A549 (cell line): ENCODE data around the gene DLG2. TPM values are rescaled to one million over a fixed set of nuclear protein-coding genes. Genes with fewer than 3 reads are reported as not detected.

ENCODE experiments used
- ATAC-seq, 2 experiments: fragments of 200-7000 bp in 1 of 2; fragments of >200 bp in 1 of 2; cut with Nextera tagmentation in 1 of 2; cut with Tn5 transposase in 1 of 2; 3 replicates each; pipeline versions ENCODE4 v1.8.0 to v1.9.1; 2018 to 2020; ENCODE audit warnings: mild to moderate bottlenecking in 1 of 2, moderate library complexity in 1 of 2
- CTCF ChIA-PET: fragments of 300-600 bp; sonication (Branson Sonifier 250); formaldehyde crosslinking; extraction: SDS; loops from one replicate; lab custom pipeline; 2021; ENCODE audit warnings: antibody characterized with exemption, inconsistent platforms; lab: Yijun Ruan, JAX
- POLR2A ChIA-PET: fragments of 350-600 bp; formaldehyde crosslinking; extraction: SDS; loops from one replicate; lab custom pipeline; 2021; ENCODE audit warnings: antibody characterized with exemption, inconsistent platforms; lab: Yijun Ruan, JAX
- DNase-seq, 2 experiments: peaks; one replicate each; pipeline versions ENCODE4 v3.0.0 to v3.0.0-alpha.2; 2011 to 2016; ENCODE audit warnings: low read depth in 1 of 2, low spot score in 1 of 2
- FAIRE-seq: peaks from 2 replicates; lab custom pipeline; 2011; peaks lifted over from hg19 to GRCh38; lab: Jason Lieb, UNC
- H3K27ac ChIP-seq, 2 experiments: fragments of >200 bp; sonication (Bioruptor Twin); formaldehyde crosslinking; 3 replicates each; pipeline ENCODE4 v1.5.1; 2016 to 2017
- H3K4me1 ChIP-seq: fragments of >200 bp; sonication (Bioruptor Twin); formaldehyde crosslinking; 3 replicates; pipeline ENCODE4 v1.6.1; 2016
- H3K4me2 ChIP-seq: fragments of >200 bp; sonication (Bioruptor Twin); formaldehyde crosslinking; 3 replicates; pipeline ENCODE4 v1.6.1; 2016
- H3K4me3 ChIP-seq: fragments of >200 bp; sonication (Bioruptor Twin); formaldehyde crosslinking; 3 replicates; pipeline ENCODE4 v1.5.1; 2016
- H3K9me3 ChIP-seq: fragments of >200 bp; sonication (Bioruptor Twin); formaldehyde crosslinking; 3 replicates; pipeline ENCODE4 v1.6.1; 2016
- ATOH8 ChIP-seq: fragments of 250-450 bp; sonication (Bioruptor Pico); IDR thresholded peaks from 2 replicates; pipeline ENCODE4 v1.5.0; 2020; ENCODE audit warnings: low read depth, mild to moderate bottlenecking, moderate library complexity
- BCL3 ChIP-seq: fragments of >200 bp; sonication (Bioruptor Twin); formaldehyde crosslinking; IDR thresholded peaks from 3 replicates; pipeline ENCODE4 v1.6.1; 2016
- CHD2 ChIP-seq: fragments of 150-350 bp; IDR thresholded peaks from 2 replicates; pipeline ENCODE4 v1.6.1; 2014; ENCODE audit warnings: low read length; ENCODE audit not compliant: partially characterized antibody
- EHF ChIP-seq: fragments of 250-450 bp; sonication (Bioruptor Pico); IDR thresholded peaks from 2 replicates; pipeline ENCODE4 v1.5.0; 2020; ENCODE audit warnings: mild to moderate bottlenecking
- FOSB ChIP-seq: fragments of 250-450 bp; sonication (Bioruptor Pico); IDR thresholded peaks from 2 replicates; pipeline ENCODE4 v1.5.0; 2020; ENCODE audit warnings: mild to moderate bottlenecking, moderate library complexity
- GATA3 ChIP-seq: IDR thresholded peaks from 2 replicates; pipeline ENCODE4 v1.6.1; 2012; ENCODE audit warnings: borderline replicate concordance
- HDAC2 ChIP-seq: fragments of 200-600 bp; sonication (generic); IDR thresholded peaks from 2 replicates; pipeline ENCODE4 v1.6.1; 2016
- MAZ ChIP-seq: fragments of 150-350 bp; IDR thresholded peaks from 2 replicates; pipeline ENCODE4 v1.6.1; 2014; ENCODE audit warnings: antibody characterized with exemption, low read depth, low read length, borderline replicate concordance
- MYC ChIP-seq: IDR thresholded peaks from 2 replicates; pipeline ENCODE4 v1.6.1; 2012; ENCODE audit warnings: mild to moderate bottlenecking, inconsistent platforms, low read length, improper control_type of control experiment, borderline replicate concordance
- NPAS2 ChIP-seq: fragments of 250-450 bp; sonication (Bioruptor Pico); IDR thresholded peaks from 2 replicates; pipeline ENCODE4 v1.8.0; 2022; ENCODE audit warnings: mild to moderate bottlenecking, moderate library complexity, borderline replicate concordance
- PBX3 ChIP-seq: IDR thresholded peaks from 2 replicates; pipeline ENCODE4 v1.6.1; 2012
- RAD21 ChIP-seq, 2 experiments: fragments of >200 bp in 1 of 2; sonication (Bioruptor Twin) in 1 of 2; formaldehyde crosslinking in 1 of 2; IDR thresholded peaks in 1 of 2; conservative IDR thresholded peaks in 1 of 2; 2 replicates in 1 of 2; 3 replicates in 1 of 2; pipeline ENCODE4 v1.6.1; 2012 to 2018; ENCODE audit warnings: inconsistent platforms in 1 of 2
- RCOR1 ChIP-seq: fragments of 150-350 bp; IDR thresholded peaks from 2 replicates; pipeline ENCODE4 v1.6.1; 2014; ENCODE audit warnings: antibody characterized with exemption, low read length, low read depth
- SMC3 ChIP-seq: fragments of >200 bp; sonication (Bioruptor Twin); formaldehyde crosslinking; IDR thresholded peaks from 3 replicates; pipeline ENCODE4 v1.6.1; 2018; ENCODE audit warnings: inconsistent platforms
- TP53 ChIP-seq: fragments of 250-450 bp; sonication (Bioruptor Pico); IDR thresholded peaks from 2 replicates; pipeline ENCODE4 v1.5.0; 2021; ENCODE audit warnings: mild to moderate bottlenecking, moderate library complexity
- USF2 ChIP-seq: fragments of 450-650 bp; IDR thresholded peaks from 2 replicates; pipeline ENCODE4 v1.6.1; 2014; ENCODE audit warnings: antibody characterized with exemption
- ZFP36 ChIP-seq: fragments of 450-650 bp; IDR thresholded peaks from 2 replicates; pipeline ENCODE4 v1.6.1; 2014; ENCODE audit warnings: borderline replicate concordance; ENCODE audit not compliant: partially characterized antibody
- ZNF302 ChIP-seq: fragments of 250-450 bp; sonication (Bioruptor Pico); IDR thresholded peaks from 2 replicates; pipeline ENCODE4 v1.9.0; 2021; ENCODE audit warnings: inconsistent platforms, mild to moderate bottlenecking, moderate library complexity
- WGBS: methylation state at CpG from one replicate; pipeline ENCODE4 v1.1.6; 2017; ENCODE audit errors: missing lambda C conversion rate; 5-methylcytosine and 5-hydroxymethylcytosine counted together
- polyA plus RNA-seq, 4 experiments: library from polyadenylated mRNA; depleted of rRNA in 3 of 4; stranded (reverse); fragments of >200 nt; fragmentation: RNase III in 1 of 4; extraction: RNeasy Plus Mini Kit Qiagen cat#74134 plus additional on column Dnase treatment in 1 of 4; gene quantifications; 2 replicates in 3 of 4; 3 replicates in 1 of 4; pipeline ENCODE4 v1.2.3, GENCODE V29; 2011 to 2017

The DLG2 gene
- polyA plus RNA-seq, 2 of the 4 experiments (the other 2 are of a cell fraction): 0.26 to 0.79 TPM

GRCh38 chr11:83957038-83957900, 1669.9 kb downstream of the DLG2 start:
- ATAC-seq: no peak
- no peak overlapping the region for H3K4me2 ChIP-seq
- no peak for TF ChIP-seq NPAS2
- no peak for TF ChIP-seq ZFP36
- no peak for TF ChIP-seq EHF (CRISPR knock-in tag)
- TF ChIP-seq SMC3: no peak
- no peak for TF ChIP-seq CHD2
- TF ChIP-seq BCL3: no peak
- no peak for TF ChIP-seq TP53
- TF ChIP-seq ATOH8 (CRISPR knock-in tag): no peak
- no peak for DNase-seq
- no peak for FAIRE-seq
- H3K27ac ChIP-seq: no peak overlapping the region
- H3K9me3 ChIP-seq: no peaks in the 10 kb centered on the region
- ChIA-PET CTCF (interaction anchor here (0.9 kb wide), 1 partner anchor 32 kb away, joined by 3 read pairs; no protein-coding TSS in a partner anchor), POLR2A (no interaction called here)
- H3K4me3 ChIP-seq: no peak overlapping the region
- 0% methylated on average over 2 of the region's 2 CpGs for WGBS
- no peaks in the 10 kb centered on the region for H3K4me1 ChIP-seq

GRCh38 chr11:83956119-83956697, 1670.9 kb downstream of the DLG2 start:
- no peak overlapping the region for H3K27ac ChIP-seq
- ChIA-PET CTCF (no interaction called here), POLR2A (no interaction called here)
- FAIRE-seq (no peak), DNase-seq (no peak), ATAC-seq (no peak)
- no peaks in the 10 kb centered on the region for H3K4me1 ChIP-seq
- 32% methylated on average over 8 of the region's 10 CpGs for WGBS
- H3K4me2 ChIP-seq: no peak overlapping the region
- H3K4me3 ChIP-seq: no peak overlapping the region
- H3K9me3 ChIP-seq: no peaks in the 10 kb centered on the region
- TF ChIP-seq FOSB: no peak
- no peak for TF ChIP-seq RAD21 (conservative IDR thresholded peaks at IDR 0.05 in 1 of 2, IDR thresholded peaks at IDR 0.05 in 1 of 2)
- TF ChIP-seq RCOR1: no peak
- no peak for TF ChIP-seq PBX3
- no peak for TF ChIP-seq USF2
- no peak for TF ChIP-seq ZNF302 (CRISPR knock-in tag)
- no peak for TF ChIP-seq ATOH8 (CRISPR knock-in tag)
- TF ChIP-seq GATA3: no peak
- no peak for TF ChIP-seq MAZ
- no peak for TF ChIP-seq HDAC2
- TF ChIP-seq MYC: no peak
- TF ChIP-seq, all 56 proteins: peak for 0
